ENCODE results near the gene FAM210A.

Gene FAM210A

DNA sequence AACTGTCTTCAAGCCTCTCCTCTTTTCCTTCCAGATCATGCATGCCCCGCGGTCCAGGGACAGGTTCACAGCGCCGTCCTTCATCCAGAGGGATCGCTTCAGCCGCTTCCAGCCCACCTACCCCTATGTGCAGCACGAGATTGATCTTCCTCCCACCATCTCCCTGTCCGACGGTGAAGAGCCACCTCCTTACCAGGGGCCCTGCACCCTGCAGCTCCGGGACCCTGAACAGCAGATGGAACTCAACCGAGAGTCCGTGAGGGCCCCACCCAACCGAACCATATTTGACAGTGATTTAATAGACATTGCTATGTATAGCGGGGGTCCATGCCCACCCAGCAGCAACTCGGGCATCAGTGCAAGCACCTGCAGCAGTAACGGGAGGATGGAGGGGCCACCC is 81.3 kb downstream of the FAM210A start:
- DNase-seq (ENCODE audit: low spot score): no peak

- no peak for DNase-seq (ENCODE audit: low spot score)
Measured at GRCh38 chr18:13643261-13643751, 83.1 kb downstream of the FAM210A start.

GRCh38 chr18:13642440-13642827 is 83.9 kb downstream of the FAM210A start:
- no peak for DNase-seq (ENCODE audit: low spot score)

DNA sequence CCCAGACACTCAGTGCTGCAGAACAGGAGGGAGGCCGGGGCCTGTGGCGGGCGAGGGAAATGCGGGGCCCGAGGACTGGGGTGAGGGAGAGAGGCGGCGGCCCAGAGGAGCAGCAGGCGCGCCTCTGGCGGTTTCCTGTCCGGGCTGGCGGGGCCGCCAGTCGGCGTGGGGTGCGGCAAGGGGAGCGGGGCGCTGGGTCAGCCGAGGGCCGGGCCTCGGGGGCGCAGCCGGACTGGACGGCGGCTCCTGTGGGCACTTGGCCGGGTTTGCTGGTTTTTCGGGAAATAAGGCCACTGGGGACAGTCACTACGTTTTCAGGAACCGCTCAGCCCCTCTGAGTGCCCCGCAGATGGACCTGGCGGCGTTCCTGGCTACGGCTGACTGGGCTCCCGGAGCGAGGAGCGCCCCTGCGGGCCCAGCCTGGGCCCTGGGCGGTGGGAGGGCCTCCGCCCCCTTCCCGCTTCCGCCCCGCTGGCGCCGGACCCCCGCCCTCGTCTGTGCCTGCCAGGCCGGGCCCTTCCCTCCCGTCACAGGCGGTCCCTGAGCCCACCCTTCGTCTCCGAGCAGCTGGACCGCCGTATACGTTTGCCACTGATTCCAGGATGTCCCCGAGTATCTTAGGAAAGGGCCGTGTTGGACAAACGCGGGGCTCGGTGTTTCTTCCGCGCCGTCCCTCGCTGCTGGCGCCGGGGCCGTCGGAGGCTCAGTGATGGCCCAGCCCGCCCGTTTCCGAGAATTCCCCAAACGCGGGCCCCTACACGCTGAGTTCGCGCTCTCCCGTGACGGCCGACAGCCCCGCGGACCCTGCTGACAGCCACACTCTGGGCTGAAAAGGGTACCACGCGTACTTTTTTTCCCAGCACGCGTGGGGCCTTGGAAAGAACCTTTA is 84.6 kb downstream of the FAM210A start:
- DNase-seq (ENCODE audit: low spot score): no peak

DNA sequence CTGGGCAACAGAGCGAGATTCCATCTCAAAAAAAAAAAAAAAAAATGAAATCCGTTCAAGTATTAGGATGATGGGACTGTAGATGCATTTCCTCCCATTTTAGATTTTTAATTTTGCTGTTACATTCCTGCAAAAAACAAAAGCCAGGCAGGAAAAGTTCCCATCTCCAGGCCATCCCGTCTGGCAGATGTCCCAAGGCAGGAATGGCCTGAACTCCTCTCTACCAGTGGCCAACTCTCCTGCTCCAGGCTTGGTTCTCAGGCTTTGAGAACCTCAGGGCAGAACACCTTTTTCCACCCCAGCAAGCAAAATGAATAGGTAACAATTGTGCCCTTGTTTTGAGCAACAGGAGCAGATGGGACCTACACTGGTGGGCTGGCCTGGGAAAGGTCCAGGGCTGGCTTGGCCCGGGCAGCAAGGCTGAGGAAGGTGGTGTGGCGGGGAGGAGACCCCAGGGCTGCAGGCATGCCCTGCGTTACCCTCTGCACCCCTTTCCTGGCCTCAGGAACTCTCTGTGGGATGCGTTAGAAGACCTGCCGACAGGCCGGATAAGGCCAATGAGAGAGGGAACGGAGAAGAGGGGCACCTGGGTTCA is 86.0 kb downstream of the FAM210A start:
- no peak for DNase-seq (ENCODE audit: low spot score)

DNA sequence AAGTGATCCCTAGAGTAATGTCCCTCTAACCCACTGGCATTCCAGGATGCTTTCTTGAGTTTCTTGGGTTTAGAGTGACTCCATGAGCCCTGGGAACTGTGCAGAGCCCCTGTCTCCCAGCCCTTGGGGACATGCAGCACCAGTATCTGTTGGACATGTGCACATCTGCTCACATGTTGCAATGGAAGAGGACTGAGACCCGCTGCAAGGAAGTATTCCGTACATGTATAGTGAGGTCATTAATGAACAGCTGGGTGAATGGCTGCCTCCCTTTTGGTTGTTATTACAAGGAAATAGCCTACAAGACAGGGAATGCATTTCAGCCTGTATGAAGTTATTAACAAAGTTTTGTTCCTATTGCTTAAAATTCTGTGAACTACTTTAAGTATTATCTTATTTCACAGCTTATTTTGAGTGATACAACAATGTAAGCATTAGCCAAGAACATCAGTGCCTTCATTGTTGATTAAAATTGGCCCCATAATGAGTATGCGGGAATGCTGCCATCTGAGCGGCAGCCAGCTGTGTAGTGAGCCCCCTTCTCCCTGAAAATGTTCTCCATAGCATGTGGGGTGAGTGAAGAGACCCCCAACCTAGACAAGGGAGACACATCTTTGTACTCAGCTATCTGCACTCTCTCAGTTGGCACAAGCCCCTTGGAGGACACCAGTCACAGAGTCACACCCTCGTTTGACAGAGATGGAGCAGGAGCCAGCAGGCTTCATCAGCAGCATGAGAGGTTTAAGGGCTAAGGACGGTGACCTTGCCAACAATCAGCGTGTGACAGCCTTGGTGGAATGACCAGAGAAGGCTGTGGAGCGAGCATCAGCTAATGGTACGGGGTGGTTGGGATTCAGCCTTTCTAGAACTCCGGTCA is 87.4 kb downstream of the FAM210A start:
- DNase-seq (ENCODE audit: low spot score): peak; percentile 62

- DNase-seq (ENCODE audit: low spot score): peak; percentile 69
Measured at GRCh38 chr18:13635046-13635445, 91.3 kb downstream of the FAM210A start.

DNA sequence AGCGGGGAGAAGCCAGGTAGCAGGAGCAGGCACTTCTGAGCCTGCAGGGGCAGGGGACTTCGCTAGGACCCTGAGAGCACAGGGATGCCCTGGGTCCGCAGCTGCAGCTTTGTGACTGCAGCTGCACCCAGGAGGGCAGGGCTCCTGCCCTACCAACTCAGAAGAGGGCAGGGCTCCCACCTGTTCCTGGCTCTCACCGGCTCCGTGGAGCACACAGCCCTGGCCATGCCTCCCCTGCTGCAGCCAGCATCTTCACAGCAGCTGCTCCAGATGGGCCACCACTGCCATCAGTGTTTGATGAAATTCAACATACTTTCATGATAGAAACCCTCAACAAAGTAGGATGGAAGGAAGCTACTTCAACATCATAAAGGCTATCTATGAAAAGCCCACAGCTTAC is 92.7 kb downstream of the FAM210A start:
- no peak for DNase-seq (ENCODE audit: low spot score)

- DNase-seq (ENCODE audit: low spot score): no peak
Measured at GRCh38 chr18:13630716-13631268, 95.6 kb downstream of the FAM210A start.

- DNase-seq (ENCODE audit: low spot score): peak; percentile 94
Measured at GRCh38 chr18:13629841-13630715, 96.3 kb downstream of the FAM210A start.

GRCh38 chr18:13628211-13628610 is 98.1 kb downstream of the FAM210A start:
- no peak for DNase-seq (ENCODE audit: low spot score)

- no peak for DNase-seq (ENCODE audit: low spot score)
Measured at GRCh38 chr18:13627639-13628038, 98.7 kb downstream of the FAM210A start.

DNA sequence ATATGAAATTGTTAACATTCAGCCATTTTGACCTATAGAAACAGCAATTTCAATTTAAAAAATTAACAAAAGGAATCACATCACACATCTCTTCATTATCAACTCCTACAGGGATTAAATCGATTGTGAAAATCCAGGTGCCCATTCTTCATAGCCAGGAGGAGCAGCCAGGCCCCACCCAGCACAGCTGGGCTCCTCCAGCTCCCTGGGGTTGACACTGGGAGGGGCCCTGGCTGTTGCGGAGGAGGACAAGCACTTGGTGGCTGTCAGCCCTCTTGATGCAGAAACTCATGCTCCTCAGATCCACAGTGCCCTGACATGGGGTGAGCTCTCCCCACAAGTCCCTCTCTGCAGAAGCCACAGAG is 99.8 kb downstream of the FAM210A start:
- no peak for DNase-seq (ENCODE audit: low spot score)

DNA sequence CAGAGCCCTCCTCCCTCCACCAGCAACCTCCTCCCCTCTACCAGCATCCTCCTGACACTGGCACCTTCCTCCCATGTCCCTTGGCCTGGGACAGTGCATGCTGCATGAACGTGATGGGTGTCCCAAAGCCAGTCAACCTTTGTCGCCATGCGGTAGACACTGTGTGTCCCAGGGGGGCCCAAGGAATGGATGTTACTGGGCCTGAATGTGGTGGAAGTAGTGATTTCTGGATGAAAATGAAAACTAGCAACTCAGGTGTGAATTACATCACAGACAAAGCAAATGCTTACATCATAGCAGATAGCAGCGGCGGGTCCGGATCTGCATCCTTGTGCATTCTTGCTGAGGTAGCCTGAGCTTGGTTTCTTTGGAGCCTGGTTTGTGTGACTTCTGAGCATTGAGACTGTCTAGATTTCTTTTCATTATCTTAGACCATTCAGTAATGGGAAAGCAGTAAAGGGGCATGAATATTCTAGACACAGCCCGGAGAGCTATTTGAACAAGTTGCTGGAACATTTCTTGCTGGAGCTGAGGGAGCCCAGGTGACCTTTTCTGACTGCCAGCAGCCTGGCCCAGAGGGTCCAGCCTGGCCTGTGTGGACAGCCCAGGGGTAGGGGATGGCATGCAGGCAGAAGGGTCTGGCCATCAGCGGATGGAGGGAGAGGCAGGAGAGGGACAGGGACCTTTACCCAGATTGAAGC is 100.4 kb downstream of the FAM210A start:
- DNase-seq (ENCODE audit: low spot score): no peak

- no peak for DNase-seq (ENCODE audit: low spot score)
Measured at GRCh38 chr18:13625355-13625754, 101.0 kb downstream of the FAM210A start.

DNA sequence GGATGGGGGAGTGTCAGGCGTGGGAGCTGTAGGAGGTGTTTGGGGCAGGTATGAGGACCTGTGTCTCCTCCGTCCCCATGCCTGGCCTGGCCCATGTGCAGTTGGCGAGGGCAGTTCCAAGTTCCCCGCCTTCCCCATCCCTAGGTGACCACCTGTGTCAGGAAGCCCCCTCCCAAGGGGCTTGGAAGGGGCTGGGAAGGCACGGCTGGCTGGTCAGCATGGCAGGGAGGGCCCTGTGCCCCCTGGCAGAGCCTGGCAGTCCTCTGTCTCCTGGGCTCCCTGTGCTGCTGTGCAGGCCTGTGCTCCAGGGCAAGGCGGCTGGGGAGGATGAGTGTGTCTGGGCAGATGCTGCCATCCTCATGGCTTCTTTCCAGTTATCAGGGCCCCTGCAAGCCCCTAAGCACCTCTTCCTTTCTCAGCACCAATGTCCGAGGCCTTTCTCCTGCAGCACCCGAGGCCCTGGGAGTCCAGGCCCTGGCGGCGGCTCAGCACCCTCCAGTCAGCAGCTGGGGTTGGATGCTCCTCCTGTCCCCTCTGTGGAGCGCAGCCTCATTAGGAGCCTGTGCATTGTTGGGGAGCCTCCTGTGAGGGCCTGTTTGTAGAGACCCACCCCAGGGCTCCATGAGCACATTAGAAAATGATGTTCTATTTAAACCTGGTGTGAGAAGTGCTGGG is 101.7 kb downstream of the FAM210A start:
- no peak for DNase-seq (ENCODE audit: low spot score)

DNA sequence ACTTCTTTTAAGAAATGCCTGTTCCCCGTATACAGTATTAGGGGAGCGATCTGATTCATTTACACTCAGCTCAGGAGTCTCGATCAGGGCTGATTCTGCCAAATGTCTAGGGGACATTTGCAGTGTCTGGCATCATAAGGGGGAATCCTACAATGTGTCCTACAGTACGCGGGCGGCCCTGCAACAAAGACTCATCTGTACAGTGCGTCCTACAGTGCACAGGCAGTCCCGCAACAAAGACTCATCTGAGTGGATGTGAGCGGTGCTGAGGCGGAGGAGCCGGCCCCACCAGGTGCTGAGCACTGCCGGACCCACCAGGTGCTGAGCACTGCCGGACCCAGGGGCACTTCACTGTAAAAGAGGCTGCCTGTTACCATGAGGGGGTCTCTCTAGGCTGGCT is 102.5 kb downstream of the FAM210A start:
- peak; percentile 54 for DNase-seq (ENCODE audit: low spot score)

DNA sequence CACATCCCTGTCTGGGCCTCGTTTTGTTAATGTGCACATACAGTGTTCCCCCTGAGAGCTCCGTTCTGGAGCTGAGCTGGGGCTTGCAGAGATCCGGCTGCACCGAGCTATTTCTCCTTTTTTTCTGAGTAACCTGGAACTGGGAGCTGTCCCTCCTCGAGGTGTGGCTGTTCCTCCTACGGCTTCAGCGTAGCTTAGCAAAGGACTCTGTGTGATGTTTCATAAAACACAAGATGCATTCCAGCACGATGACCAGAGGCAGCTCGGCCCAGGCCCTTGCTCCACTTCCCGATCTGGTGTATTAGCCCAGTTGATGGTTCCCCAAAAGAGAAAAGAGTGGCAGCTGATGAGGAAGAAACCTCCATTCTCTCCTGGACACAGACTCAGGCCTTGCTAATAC is 103.0 kb downstream of the FAM210A start:
- no peak for DNase-seq (ENCODE audit: low spot score)

- no peak for DNase-seq (ENCODE audit: low spot score)
Measured at GRCh38 chr18:13622751-13623150, 103.6 kb downstream of the FAM210A start.
